ENCODE data around the gene AGAP1. TPM values are rescaled to one million over a fixed set of nuclear protein-coding genes. Genes with fewer than 3 reads are reported as not detected.

The AGAP1 gene
- total and polyA plus RNA-seq, 7 donors: 10.8 to 42.7 (median 18.6) TPM

DNA sequence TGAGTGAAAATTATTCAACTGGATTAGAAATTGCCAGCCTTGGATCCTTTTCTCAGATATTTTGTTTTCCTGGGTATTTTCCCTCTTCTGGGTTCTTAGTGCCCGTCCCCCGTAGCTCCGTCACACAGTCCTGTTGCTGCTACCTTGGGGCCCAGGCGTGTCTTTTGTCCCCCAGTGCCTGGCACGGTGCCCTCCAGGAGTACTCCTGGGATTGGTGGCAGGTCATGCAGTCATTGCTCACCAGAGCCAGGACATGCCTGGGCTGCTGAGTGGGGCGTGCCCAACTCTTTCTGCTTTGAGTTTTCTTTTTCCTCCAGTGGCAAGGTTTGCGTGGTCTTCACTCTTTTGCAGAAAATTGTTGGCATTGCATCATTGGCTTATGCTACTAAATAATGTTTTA lies 275.2 kb downstream of the AGAP1 start:
- Histone ChIP-seq H3K9me3 (no peaks in the 10 kb centered on the region), H3K4me3 (no peak overlapping the region), H3K27me3 (no peaks in the 10 kb centered on the region), H3K4me1 (peaks cover 0 to 18% (median 0%) of the 10 kb centered on the region in 4 donors), H3K27ac (no peak overlapping the region), H3K36me3 (peaks cover 0 to 12% (median 3%) of the 10 kb centered on the region in 4 donors)
- TF ChIP-seq, protein P1, sequence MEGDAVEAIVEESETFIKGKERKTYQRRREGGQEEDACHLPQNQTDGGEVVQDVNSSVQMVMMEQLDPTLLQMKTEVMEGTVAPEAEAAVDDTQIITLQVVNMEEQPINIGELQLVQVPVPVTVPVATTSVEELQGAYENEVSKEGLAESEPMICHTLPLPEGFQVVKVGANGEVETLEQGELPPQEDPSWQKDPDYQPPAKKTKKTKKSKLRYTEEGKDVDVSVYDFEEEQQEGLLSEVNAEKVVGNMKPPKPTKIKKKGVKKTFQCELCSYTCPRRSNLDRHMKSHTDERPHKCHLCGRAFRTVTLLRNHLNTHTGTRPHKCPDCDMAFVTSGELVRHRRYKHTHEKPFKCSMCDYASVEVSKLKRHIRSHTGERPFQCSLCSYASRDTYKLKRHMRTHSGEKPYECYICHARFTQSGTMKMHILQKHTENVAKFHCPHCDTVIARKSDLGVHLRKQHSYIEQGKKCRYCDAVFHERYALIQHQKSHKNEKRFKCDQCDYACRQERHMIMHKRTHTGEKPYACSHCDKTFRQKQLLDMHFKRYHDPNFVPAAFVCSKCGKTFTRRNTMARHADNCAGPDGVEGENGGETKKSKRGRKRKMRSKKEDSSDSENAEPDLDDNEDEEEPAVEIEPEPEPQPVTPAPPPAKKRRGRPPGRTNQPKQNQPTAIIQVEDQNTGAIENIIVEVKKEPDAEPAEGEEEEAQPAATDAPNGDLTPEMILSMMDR (IDR thresholded peaks at IDR 0.05): no peak
- TF ChIP-seq POLR2AphosphoS5 (IDR thresholded peaks at IDR 0.05): no peak
- no peak for TF ChIP-seq EP300 (IDR thresholded peaks at IDR 0.05)
- TF ChIP-seq POLR2A (IDR thresholded peaks at IDR 0.05): no peak
- intact Hi-C loops (cut with DNase I): no loop called here
- peak; percentile 53 for DNase-seq
- 89 to 93% methylated on average over 7 of the region's 7 CpGs for WGBS, 2 donors

DNA sequence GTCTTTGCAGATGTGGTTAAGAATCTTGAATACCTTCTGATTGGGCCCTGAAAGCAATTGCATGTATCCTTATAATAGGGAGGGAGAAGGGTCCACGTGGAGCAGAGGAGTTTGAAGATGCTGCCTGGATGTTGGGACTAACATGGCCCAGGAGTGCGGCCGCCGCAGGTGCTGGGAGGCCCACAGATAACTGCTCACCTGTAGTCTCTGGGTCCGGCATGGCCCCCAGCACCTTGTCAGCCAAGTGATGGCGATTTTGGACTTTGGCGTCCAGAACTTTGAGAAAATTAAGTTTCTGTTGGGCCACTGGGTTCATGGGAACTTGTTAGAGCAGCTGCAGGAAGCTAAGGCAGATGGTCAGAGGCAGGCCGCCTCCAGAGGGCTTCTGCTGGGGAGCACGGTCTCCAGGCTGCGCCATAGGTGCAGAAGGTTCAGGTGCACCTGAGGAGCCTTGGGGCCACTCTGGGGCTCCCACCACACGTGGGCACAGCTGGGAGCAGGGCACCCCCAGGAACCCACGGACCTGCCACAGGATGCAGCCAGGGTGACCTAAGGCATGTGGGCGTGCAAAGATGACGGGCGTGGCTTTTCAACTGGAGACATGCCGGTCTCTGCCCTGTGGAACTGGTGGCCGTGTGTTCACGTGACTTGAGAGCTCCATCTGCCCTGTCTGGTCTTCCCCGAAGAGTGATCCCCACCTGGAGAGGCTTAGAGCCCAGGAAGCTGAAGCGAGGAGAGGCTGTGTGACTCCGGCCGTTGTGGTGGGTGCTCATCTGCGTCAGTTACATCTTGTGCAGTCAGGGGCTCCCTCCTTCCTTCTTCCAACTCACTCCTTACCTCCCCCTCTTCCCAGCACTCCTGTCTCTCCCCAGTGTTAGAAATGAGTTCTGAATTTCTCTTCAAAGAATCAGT lies 277.3 kb downstream of the AGAP1 start:
- peak; percentile 52 for DNase-seq
- Histone ChIP-seq H3K27ac (no peak overlapping the region), H3K36me3 (peaks cover 0 to 15% (median 2%) of the 10 kb centered on the region in 4 donors), H3K4me3 (no peak overlapping the region), H3K27me3 (no peaks in the 10 kb centered on the region), H3K4me1 (peaks cover 0 to 6% (median 0%) of the 10 kb centered on the region in 4 donors), H3K9me3 (no peaks in the 10 kb centered on the region)
- WGBS, 2 donors: 86 to 90% methylated on average over 23 of the region's 23 CpGs
- TF ChIP-seq EP300 (IDR thresholded peaks at IDR 0.05): no peak
- TF ChIP-seq, protein P1 (IDR thresholded peaks at IDR 0.05): no peak
- no peak for TF ChIP-seq POLR2AphosphoS5 (IDR thresholded peaks at IDR 0.05)
- TF ChIP-seq POLR2A (IDR thresholded peaks at IDR 0.05): no peak
- intact Hi-C loops (cut with DNase I): no loop called here

DNA sequence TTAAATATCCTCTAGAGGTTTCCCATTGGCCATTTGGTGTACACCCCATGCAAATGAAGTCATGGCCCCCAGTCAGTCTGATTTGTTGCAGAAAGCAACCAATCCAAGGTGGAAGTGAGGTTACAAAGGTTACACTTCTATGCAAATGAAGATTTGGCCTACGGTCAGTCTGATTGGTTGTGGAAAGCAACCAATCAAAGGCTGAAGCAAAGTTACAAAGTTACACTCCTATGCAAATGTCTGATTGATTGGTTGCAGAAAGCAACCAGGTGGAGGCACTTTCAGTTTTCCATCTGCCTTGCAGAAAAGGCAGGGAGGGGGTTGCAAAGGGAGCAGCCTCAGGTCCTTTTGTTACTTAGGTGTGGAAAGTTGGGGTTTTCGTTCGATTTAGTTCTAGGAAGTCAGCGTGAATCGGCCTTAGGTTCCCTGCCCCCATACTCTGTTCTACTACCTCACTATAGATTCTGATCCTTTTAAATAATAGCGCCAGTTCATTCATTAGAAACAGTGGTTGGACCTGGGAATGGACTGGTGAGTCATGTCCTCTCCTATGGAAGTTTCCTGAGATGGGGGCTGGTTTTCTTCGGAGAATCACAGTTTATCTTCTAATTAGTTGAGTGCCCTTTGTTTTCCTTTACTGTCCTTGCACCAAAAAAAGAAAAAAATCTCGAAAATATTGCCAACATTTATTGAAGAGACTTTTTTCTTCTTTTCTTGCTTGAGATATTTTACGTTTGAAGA lies 279.5 kb downstream of the AGAP1 start:
- WGBS, 2 donors: 86 to 90% methylated on average over 9 of the region's 9 CpGs
- DNase-seq: no peak
- H3K4me1 ChIP-seq: no peaks in the 10 kb centered on the region
- H3K27me3 ChIP-seq: no peaks in the 10 kb centered on the region
- TF ChIP-seq, protein P1 (IDR thresholded peaks at IDR 0.05): no peak
- no peak for TF ChIP-seq EP300 (IDR thresholded peaks at IDR 0.05)
- TF ChIP-seq POLR2AphosphoS5 (IDR thresholded peaks at IDR 0.05): no peak
- no peak for TF ChIP-seq POLR2A (IDR thresholded peaks at IDR 0.05)
- H3K9me3 ChIP-seq: no peaks in the 10 kb centered on the region
- peaks cover 0 to 15% (median 2%) of the 10 kb centered on the region in 4 donors for H3K36me3 ChIP-seq
- no peak overlapping the region for H3K27ac ChIP-seq
- intact Hi-C loops (cut with DNase I): no loop called here
- H3K4me3 ChIP-seq: no peak overlapping the region

DNA sequence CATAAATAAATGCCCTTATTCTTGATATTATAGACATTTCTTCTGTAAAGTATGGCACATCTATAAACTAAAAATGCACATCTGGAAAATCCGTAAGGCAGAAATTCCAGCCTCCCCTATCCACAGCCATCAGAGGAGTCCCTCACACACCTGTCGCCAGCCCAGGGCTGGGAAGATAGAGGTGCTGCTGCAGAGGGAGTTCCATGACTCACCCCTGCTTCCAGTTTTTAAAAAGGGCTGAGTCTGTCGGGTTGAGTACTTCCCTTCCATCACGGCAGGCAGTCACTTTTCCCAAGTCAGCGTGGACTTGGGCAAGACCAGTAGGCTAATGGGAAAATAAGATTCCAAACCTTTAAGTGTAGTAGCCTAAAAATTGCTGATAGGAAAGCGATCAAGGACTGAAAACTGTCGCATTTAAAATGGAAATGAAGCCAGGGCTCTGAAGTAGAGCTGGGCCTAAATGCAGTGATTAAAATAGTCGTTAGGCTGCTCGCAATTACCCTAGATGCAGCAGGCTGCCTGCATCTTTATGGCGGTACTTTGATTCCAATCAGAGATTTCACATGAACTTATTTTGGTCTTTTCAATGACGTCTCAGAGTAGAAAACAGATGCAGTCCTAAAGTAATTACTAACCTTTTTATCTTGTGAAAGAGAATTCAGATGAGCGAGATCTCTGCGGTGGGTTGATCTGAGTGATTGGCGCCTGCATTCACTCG lies 280.5 kb downstream of the AGAP1 start:
- intact Hi-C loops (cut with DNase I): no loop called here
- WGBS, 2 donors: 86 to 91% methylated on average over 15 of the region's 15 CpGs
- peaks cover 0 to 15% (median 2%) of the 10 kb centered on the region in 4 donors for H3K36me3 ChIP-seq
- TF ChIP-seq POLR2A (IDR thresholded peaks at IDR 0.05): no peak
- TF ChIP-seq EP300 (IDR thresholded peaks at IDR 0.05): no peak
- TF ChIP-seq POLR2AphosphoS5 (IDR thresholded peaks at IDR 0.05): no peak
- TF ChIP-seq, protein P1 (IDR thresholded peaks at IDR 0.05): no peak
- H3K9me3 ChIP-seq: no peaks in the 10 kb centered on the region
- H3K4me3 ChIP-seq: no peak overlapping the region
- H3K4me1 ChIP-seq: no peaks in the 10 kb centered on the region
- no peaks in the 10 kb centered on the region for H3K27me3 ChIP-seq
- H3K27ac ChIP-seq: no peak overlapping the region
- peak; percentile 36 for DNase-seq

Measured in sigmoid colon (tissue), 7 donors.